Stimulated activated CD4-positive, alpha-beta T cell treated with anti-CD3 and anti-CD28 coated beads, Interleukin-15, amount 100 ng/mL, for 48 hours (primary cell): ENCODE data around the gene TMPRSS7.

Experiments
- DNase-seq, 2 donors: peaks; one replicate each; pipeline ENCODE4 v3.0.0-alpha.2; 2020; ENCODE audit warnings: low read depth in 2 of 2

The TMPRSS7 gene

GRCh38 chr3:112128843-112129727 is 94.5 kb downstream of the TMPRSS7 start:
- DNase-seq: peak in 1 of 2 donors; percentile 24

GRCh38 chr3:112129925-112130637 is 95.5 kb downstream of the TMPRSS7 start:
- DNase-seq: no peak

- DNase-seq: no peak
Measured at GRCh38 chr3:112130638-112130993, 96.1 kb downstream of the TMPRSS7 start.
